B cell (primary cell): Measurements from ENCODE around the gene SMTNL1. TPM values are rescaled to one million over a fixed set of nuclear protein-coding genes. Genes with fewer than 3 reads are reported as not detected.

ENCODE experiments used
- ATAC-seq: fragments of 200-7000 bp; cut with Tn5 transposase; one replicate; pipeline ENCODE4 v1.10.0; 2021; ENCODE audit warnings: low read depth, mild to moderate bottlenecking, moderate number of reproducible peaks, moderate library complexity
- CTCF ChIA-PET: fragments of 350-600 bp; sonication (Branson Sonifier 250); formaldehyde crosslinking; loops from one replicate; lab custom pipeline; 2021; ENCODE audit warnings: antibody characterized with exemption, inconsistent platforms; lab: Charles Lee
- POLR2A ChIA-PET: fragments of 350-600 bp; sonication (Branson Sonifier 250); formaldehyde crosslinking; loops from one replicate; lab custom pipeline; 2021; ENCODE audit warnings: antibody characterized with exemption; lab: Charles Lee
- DNase-seq: peaks from one replicate; pipeline ENCODE4 v3.0.0; 2013
- H2AFZ ChIP-seq: 2 replicates; pipeline ENCODE4 v1.6.1; 2012; ENCODE audit warnings: mild to moderate bottlenecking, low read depth, low read length; ENCODE audit not compliant: insufficient read depth, poor library complexity, severe bottlenecking
- H3K27ac ChIP-seq, 2 donors: 1 replicate in 1 of 2; 2 replicates in 1 of 2; pipeline ENCODE4 v1.5.1; 2012 to 2013; ENCODE audit warnings: low read length in 2 of 2, mild to moderate bottlenecking in 2 of 2, moderate library complexity in 1 of 2
- H3K27me3 ChIP-seq, 4 experiments: fragments of 200-600 bp in 1 of 4; sonication (generic) in 1 of 4; replicated peaks in 1 of 4; 1 replicate in 2 of 4; 2 replicates in 2 of 4; pipeline versions ENCODE4 v1.6.1 to v1.7.0; 2013 to 2016; ENCODE audit warnings: low read length in 3 of 4, mild to moderate bottlenecking in 2 of 4, mixed read lengths in 1 of 4, moderate library complexity in 1 of 4; ENCODE audit not compliant: insufficient read depth in 4 of 4, control insufficient read depth in 3 of 4; ENCODE audit errors: control extremely low read depth in 1 of 4
- H3K36me3 ChIP-seq, 2 experiments: replicated peaks in 1 of 2; 1 replicate in 1 of 2; 2 replicates in 1 of 2; pipeline versions ENCODE4 v1.6.1 to v1.7.1; 2013; ENCODE audit warnings: low read length in 1 of 2; ENCODE audit not compliant: insufficient read depth in 2 of 2, control insufficient read depth in 1 of 2; ENCODE audit errors: control extremely low read depth in 1 of 2, extremely low read depth in 1 of 2
- H3K4me1 ChIP-seq, 2 donors: fragments of 200-600 bp in 1 of 2; sonication (generic) in 1 of 2; 1 replicate in 1 of 2; 2 replicates in 1 of 2; pipeline versions ENCODE4 v1.5.1 to v1.6.1; 2013 to 2017; ENCODE audit warnings: low read length in 2 of 2; ENCODE audit not compliant: control insufficient read depth in 2 of 2, insufficient read depth in 2 of 2
- H3K4me2 ChIP-seq: replicated peaks from 2 replicates; pipeline ENCODE3; 2012; ENCODE audit warnings: mild to moderate bottlenecking, low read depth, low read length; ENCODE audit not compliant: poor library complexity, severe bottlenecking
- H3K4me3 ChIP-seq, 5 experiments: fragments of 200-600 bp in 1 of 5; sonication (generic) in 1 of 5; 1 replicate in 3 of 5; 2 replicates in 2 of 5; pipeline versions ENCODE4 v1.5.1 to v1.7.0; 2011 to 2016; ENCODE audit warnings: low read length in 4 of 5, mild to moderate bottlenecking in 4 of 5, low read depth in 2 of 5, control low read depth in 1 of 5, moderate library complexity in 1 of 5; ENCODE audit not compliant: insufficient read depth in 1 of 5; ENCODE audit errors: control extremely low read depth in 1 of 5, extremely low read depth in 1 of 5
- H3K79me2 ChIP-seq: fragments of 200-600 bp; sonication (generic); one replicate; pipeline ENCODE4 v1.6.0; 2016; ENCODE audit warnings: low read length; ENCODE audit not compliant: control insufficient read depth, insufficient read depth
- H3K9ac ChIP-seq: fragments of 200-600 bp; sonication (generic); 2 replicates; pipeline ENCODE4 v1.6.1; 2017; ENCODE audit warnings: mild to moderate bottlenecking, low read length, moderate library complexity
- H3K9me3 ChIP-seq, 3 donors: one replicate each; pipeline versions ENCODE4 v1.6.1 to v1.7.1; 2013; ENCODE audit warnings: low read length in 2 of 3; ENCODE audit not compliant: control insufficient read depth in 2 of 3, insufficient read depth in 1 of 3; ENCODE audit errors: control extremely low read depth in 1 of 3
- H4K20me1 ChIP-seq: 2 replicates; pipeline ENCODE4 v1.6.0; 2012; ENCODE audit warnings: mild to moderate bottlenecking, low read length; ENCODE audit not compliant: insufficient read depth, control insufficient read depth, poor library complexity, severe bottlenecking
- H3K27ac Mint-ChIP-seq: one replicate; pipeline ENCODE4 v1.8.0; 2021; ENCODE audit warnings: mixed read lengths
- H3K27me3 Mint-ChIP-seq: one replicate; pipeline ENCODE4 v1.8.0; 2021; ENCODE audit warnings: mixed read lengths
- H3K4me1 Mint-ChIP-seq: one replicate; pipeline ENCODE4 v1.8.0; 2021; ENCODE audit warnings: mixed read lengths
- H3K4me3 Mint-ChIP-seq: one replicate; pipeline ENCODE4 v1.8.0; 2021; ENCODE audit warnings: mixed read lengths
- H3K9me3 Mint-ChIP-seq: one replicate; pipeline ENCODE4 v1.8.0; 2022; ENCODE audit warnings: mixed read lengths; ENCODE audit not compliant: insufficient read depth
- CTCF ChIP-seq: fragments of 200-600 bp; IDR thresholded peaks from one replicate; pipeline ENCODE4 v1.8.0; 2022; ENCODE audit warnings: antibody characterized with exemption, mild to moderate bottlenecking
- EZH2 ChIP-seq: IDR thresholded peaks from 2 replicates; pipeline ENCODE4 v1.6.1; 2012; ENCODE audit warnings: borderline replicate concordance, low read depth, mild to moderate bottlenecking, moderate library complexity, low read length; ENCODE audit not compliant: insufficient read depth, poor library complexity, severe bottlenecking
- WGBS: methylation state at CpG from one replicate; pipeline ENCODE4 v1.1.5; 2013; ENCODE audit warnings: missing lambda C conversion rate; ENCODE audit not compliant: insufficient coverage; 5-methylcytosine and 5-hydroxymethylcytosine counted together
- intact Hi-C: fragments of 100-400 bp; cut with micrococcal nuclease; formaldehyde crosslinking; loops from one replicate; pipeline ENCODE4 v1.10.0; 2022
- polyA plus RNA-seq: library from polyadenylated mRNA; depleted of rRNA; stranded (reverse); fragments of >200 nt; gene quantifications from 2 replicates; pipeline ENCODE4 v1.2.3, GENCODE V29; 2012
- total RNA-seq, 2 donors: library from RNA; stranded (reverse); fragments of 120-200 nt in 1 of 2; gene quantifications; 1 replicate in 1 of 2; 2 replicates in 1 of 2; pipeline versions ENCODE4 v1.2.3 to v1.2.4, GENCODE V29; 2013 to 2022

Gene SMTNL1
- total and polyA plus RNA-seq, 2 donors (not counting 1 experiment from before 2014, with no cell fraction given) = not detected

- Histone ChIP-seq H3K79me2 (peaks cover 71% of the 10 kb centered on the region), H2AFZ (no peak overlapping the region), H3K9me3 (no peaks in the 10 kb centered on the region), H3K4me1 (peaks cover under 1 to 5% of the 10 kb centered on the region in 2 donors), H4K20me1 (peaks cover 53% of the 10 kb centered on the region), H3K36me3 (peaks cover 2 to 66% of the 10 kb centered on the region in 2 experiments), H3K4me3 (no peak overlapping the region), H3K4me2 (no peak overlapping the region), H3K27me3 (no peaks in the 10 kb centered on the region), H3K27ac (no peak overlapping the region), H3K9ac (no peak overlapping the region)
- WGBS = 100% methylated on average over 2 of the region's 4 CpGs
- no peaks in the 10 kb centered on the region for H3K9me3 Mint-ChIP-seq
- H3K4me1 Mint-ChIP-seq = peaks cover 23% of the 10 kb centered on the region
- DNase-seq (no peak), ATAC-seq (no peak)
- H3K4me3 Mint-ChIP-seq = no peak overlapping the region
- no peaks in the 10 kb centered on the region for H3K27me3 Mint-ChIP-seq
- CTCF ChIA-PET = interaction anchor here (0.7 to 3.0 kb wide), 2 partner anchors 8 to 103 kb away, joined by 4 to 12 read pairs; partner anchors contain the start of gene UBE2L6
- no peak overlapping the region for H3K27ac Mint-ChIP-seq
- POLR2A ChIA-PET = no interaction called here
- no peak for TF ChIP-seq CTCF
- no peak for TF ChIP-seq EZH2
- intact Hi-C loops = no loop called here
These were observed 22.8 kb downstream of the SMTNL1 start for GRCh38 chr11:57560146-57560545.

GRCh38 chr11:57562596-57562995 lies 25.2 kb downstream of the SMTNL1 start:
- no peak overlapping the region for H2AFZ ChIP-seq
- DNase-seq (no peak), ATAC-seq (no peak)
- WGBS = 100% methylated on average over 1 of the region's 4 CpGs
- no peak overlapping the region for H3K27ac ChIP-seq
- POLR2A ChIA-PET = no interaction called here
- H3K79me2 ChIP-seq = peaks cover 87% of the 10 kb centered on the region
- TF ChIP-seq CTCF = no peak
- no peak for TF ChIP-seq EZH2
- H3K27me3 ChIP-seq = no peaks in the 10 kb centered on the region
- H3K9me3 ChIP-seq = no peaks in the 10 kb centered on the region
- H3K27ac Mint-ChIP-seq = no peak overlapping the region
- no peak overlapping the region for H3K4me2 ChIP-seq
- peaks cover 42% of the 10 kb centered on the region for H3K4me1 Mint-ChIP-seq
- H3K4me1 ChIP-seq = peaks cover 15 to 25% of the 10 kb centered on the region in 2 donors
- CTCF ChIA-PET = no interaction called here
- H3K36me3 ChIP-seq = peaks cover 2 to 42% of the 10 kb centered on the region in 2 experiments
- H3K4me3 Mint-ChIP-seq = no peak overlapping the region
- no peaks in the 10 kb centered on the region for H3K9me3 Mint-ChIP-seq
- intact Hi-C loops = no loop called here
- peaks cover 43% of the 10 kb centered on the region for H4K20me1 ChIP-seq
- H3K9ac ChIP-seq = no peak overlapping the region
- H3K4me3 ChIP-seq = no peak overlapping the region
- no peaks in the 10 kb centered on the region for H3K27me3 Mint-ChIP-seq
